K562 (cell line): Measurements from ENCODE around the gene ZNF107. TPM values are rescaled to one million over a fixed set of nuclear protein-coding genes. Genes with fewer than 3 reads are reported as not detected.

Source experiments
- ATAC-seq: fragments of 200-7000 bp; cut with Tn5 transposase; 3 replicates; pipeline ENCODE4 v1.9.1; 2020; ENCODE audit warnings: moderate library complexity
- BruUV-seq: library from RNA; stranded (reverse); fragments of 400-500 nt; replicated peaks from 2 replicates; lab custom pipeline; 2021; lab: Mats Ljungman, UMichigan
- CTCF ChIA-PET: fragments of 300-600 bp; formaldehyde crosslinking; extraction: SDS; loops from one replicate; lab custom pipeline; 2021; ENCODE audit warnings: low intra/inter-chr PET ratio; lab: Yijun Ruan, JAX
- POLR2A ChIA-PET: fragments of 300-600, 350-650 bp; sonication (Branson Sonifier 250); formaldehyde crosslinking; extraction: SDS; loops from one replicate; lab custom pipeline; 2021; ENCODE audit warnings: antibody characterized with exemption, inconsistent platforms; lab: Yijun Ruan, JAX
- DNase-seq, 4 experiments: peaks; one replicate each; pipeline versions ENCODE4 v3.0.0 to v3.0.0-alpha.2; 2011 to 2018; ENCODE audit warnings: low spot score in 3 of 4, mixed read lengths in 3 of 4; ENCODE audit errors: extremely low read depth in 1 of 4
- FAIRE-seq: peaks from 2 replicates; lab custom pipeline; 2011; peaks lifted over from hg19 to GRCh38; lab: Jason Lieb, UNC
- H2AFZ ChIP-seq: 2 replicates; pipeline ENCODE4 v1.6.0; 2011; ENCODE audit warnings: low read depth, low read length, control low read depth, inconsistent platforms
- H3K27ac ChIP-seq: fragments of 200-600 bp; 3 replicates; pipeline ENCODE4 v1.8.0; 2011; ENCODE audit warnings: low read depth, mild to moderate bottlenecking, control low read depth, inconsistent platforms, low read length, moderate library complexity, mixed read lengths; ENCODE audit errors: extremely low read depth
- H3K27me3 ChIP-seq, 2 experiments: fragments of 300-600 bp in 1 of 2; 2 replicates in 1 of 2; 3 replicates in 1 of 2; pipeline versions ENCODE4 v1.6.0 to v1.8.0; 2011; ENCODE audit warnings: inconsistent platforms in 2 of 2, low read length in 2 of 2, mild to moderate bottlenecking in 1 of 2, mixed read lengths in 1 of 2, moderate library complexity in 1 of 2; ENCODE audit not compliant: control insufficient read depth in 2 of 2, insufficient read depth in 2 of 2
- H3K36me3 ChIP-seq: fragments of 300-600 bp; 3 replicates; pipeline ENCODE4 v1.8.0; 2011; ENCODE audit warnings: mild to moderate bottlenecking, low read length, inconsistent platforms; ENCODE audit not compliant: control insufficient read depth, insufficient read depth
- H3K4me1 ChIP-seq, 2 experiments: fragments of 200-600 bp in 1 of 2; replicated peaks in 1 of 2; 2 replicates in 1 of 2; 3 replicates in 1 of 2; pipeline versions ENCODE4 v1.5.1 to v1.8.0; 2011; ENCODE audit warnings: inconsistent platforms in 2 of 2, low read length in 2 of 2, mild to moderate bottlenecking in 1 of 2, mixed read lengths in 1 of 2, moderate library complexity in 1 of 2; ENCODE audit not compliant: control insufficient read depth in 2 of 2, insufficient read depth in 2 of 2
- H3K4me2 ChIP-seq: 2 replicates; pipeline ENCODE4 v1.6.1; 2011; ENCODE audit warnings: low read length, control low read depth, inconsistent platforms, mixed read lengths; ENCODE audit not compliant: insufficient read depth
- H3K4me3 ChIP-seq: fragments of 200-600 bp; sonication (generic), shearing (Covaris generic); 2 replicates; pipeline ENCODE4 v1.5.1; 2016; ENCODE audit warnings: control low read depth, inconsistent platforms
- H3K79me2 ChIP-seq: fragments of 200-600 bp; 3 replicates; pipeline ENCODE4 v1.8.0; 2011; ENCODE audit warnings: low read length, inconsistent platforms; ENCODE audit not compliant: control insufficient read depth, insufficient read depth
- H3K9ac ChIP-seq, 2 experiments: 2 replicates each; pipeline versions ENCODE4 v1.6.0 to v1.6.1; 2011; ENCODE audit warnings: low read depth in 2 of 2, low read length in 2 of 2, control low read depth in 1 of 2, inconsistent platforms in 1 of 2, mild to moderate bottlenecking in 1 of 2, mixed read lengths in 1 of 2; ENCODE audit not compliant: insufficient read depth in 1 of 2
- H3K9me1 ChIP-seq: one replicate; pipeline ENCODE4 v1.6.0; 2011; ENCODE audit warnings: inconsistent platforms, mild to moderate bottlenecking, low read length, moderate library complexity; ENCODE audit not compliant: control insufficient read depth, insufficient read depth
- H3K9me3 ChIP-seq: replicated peaks from 2 replicates; pipeline ENCODE4 v1.5.1; 2011; ENCODE audit warnings: low read depth, low read length, inconsistent platforms; ENCODE audit not compliant: control insufficient read depth, insufficient read depth
- H4K20me1 ChIP-seq: replicated peaks from 2 replicates; pipeline ENCODE4 v1.6.1; 2011; ENCODE audit warnings: low read length, inconsistent platforms, mixed read lengths; ENCODE audit not compliant: control insufficient read depth, insufficient read depth
- CBX3 ChIP-seq, 2 experiments: IDR thresholded peaks; 1 replicate in 1 of 2; 2 replicates in 1 of 2; pipeline ENCODE4 v1.6.1; 2012; ENCODE audit warnings: inconsistent platforms in 2 of 2, low read length in 2 of 2, borderline replicate concordance in 1 of 2, control low read depth in 1 of 2
- CBX5 ChIP-seq: IDR thresholded peaks from 2 replicates; pipeline ENCODE4 v1.6.1; 2014; ENCODE audit warnings: low read depth, borderline replicate concordance
- TRIM28 ChIP-seq: fragments of 450-650 bp; IDR thresholded peaks from 2 replicates; pipeline ENCODE4 v1.6.1; 2017
- ZNF280A ChIP-seq: fragments of 450-650 bp; IDR thresholded peaks from 2 replicates; pipeline ENCODE4 v1.6.1; 2018; ENCODE audit warnings: mild to moderate bottlenecking, low read depth; ENCODE audit not compliant: partially characterized antibody
- ZNF551 ChIP-seq: fragments of 250-450 bp; sonication (Bioruptor Pico); IDR thresholded peaks from 2 replicates; pipeline ENCODE4 v1.5.0; 2021; ENCODE audit warnings: mild to moderate bottlenecking, moderate library complexity
- in situ Hi-C: fragments of 300-500 bp; cut with MboI; formaldehyde crosslinking; loops from 4 replicates; pipeline ENCODE4 v1.15.0; 2018; ENCODE audit warnings: inconsistent platforms, mixed read lengths
- intact Hi-C: fragments of 100-400 bp; cut with micrococcal nuclease; formaldehyde crosslinking; loops from 2 replicates; pipeline ENCODE4 v1.14.2; 2022
- polyA plus RNA-seq, 8 experiments: library from polyadenylated mRNA; depleted of rRNA in 4 of 8; stranded (reverse) in 5 of 8; unstranded in 3 of 8; fragments of >200 nt; fragmentation: Nextera tagmentation in 2 of 8; fragmentation: Illumina TruSeq in 1 of 8; extraction: Ambion mirVana in 2 of 8; extraction: Trizol in 1 of 8; gene quantifications; 2 replicates each; pipeline versions ENCODE4 v1.2.1 to v1.2.3, GENCODE V29; 2011 to 2014; ENCODE audit warnings: inconsistent platforms in 1 of 8, missing spikeins in 1 of 8
- total RNA-seq, 7 experiments: library from RNA; depleted of rRNA in 6 of 7; stranded (reverse); fragments of >200 nt in 6 of 7; fragmentation: Illumina TruSeq in 2 of 7; extraction: Trizol in 2 of 7; gene quantifications; 2 replicates each; pipeline versions ENCODE4 v1.2.1 to v1.2.3, GENCODE V29; 2011 to 2021; ENCODE audit warnings: low replicate concordance in 1 of 7
- TF ChIP-seq, protein P1 (sequence below): sonication (generic); formaldehyde crosslinking; IDR thresholded peaks from 2 replicates; pipeline ENCODE4 v1.8.1; 2023; ENCODE audit warnings: missing genetic modification reagents, mild to moderate bottlenecking, borderline replicate concordance

ZNF107 gene
- total and polyA plus RNA-seq, 9 of the 15 experiments (the other 6 are each of a cell fraction or from before 2014, with no cell fraction given) = 2.4 to 14.2 (median 7.9) TPM

- no peak for ATAC-seq
- POLR2A ChIA-PET = no interaction called here
- no TSS peak for BruUV-seq
- DNase-seq = no peak
- H2AFZ ChIP-seq = no peak overlapping the region
- no peaks in the 10 kb centered on the region for H3K9me1 ChIP-seq
- no peaks in the 10 kb centered on the region for H3K79me2 ChIP-seq
- no peaks in the 10 kb centered on the region for H3K36me3 ChIP-seq
- no peak overlapping the region for H3K4me3 ChIP-seq
- H3K9ac ChIP-seq = no peak overlapping the region
- no peak for FAIRE-seq
- H3K9me3 ChIP-seq = no peaks in the 10 kb centered on the region
- H4K20me1 ChIP-seq = no peaks in the 10 kb centered on the region
- H3K27ac ChIP-seq = no peak overlapping the region
- CTCF ChIA-PET = no interaction called here
- intact Hi-C loops (no loop called here), in situ Hi-C loops (no loop called here)
- H3K27me3 ChIP-seq = no peaks in the 10 kb centered on the region
- TF ChIP-seq ZNF551 (CRISPR knock-in tag) = no peak
- TF ChIP-seq ZNF280A = peak; percentile 59
- TF ChIP-seq TRIM28 = peak; percentile 35; the same call in 1 of the 2 replicates
- TF ChIP-seq CBX5 = 0 out of 2 replicates have a peak, but pooled peaks have one; percentile 36
- TF ChIP-seq CBX3 (IDR thresholded peaks at IDR 0.05; ENCODE audit: borderline replicate concordance in 1 of 2, low read length in 2 of 2) = peak in 1 of 2 experiments; percentile 26; a peak in 1 of 3 replicates
- TF ChIP-seq, protein P1, sequence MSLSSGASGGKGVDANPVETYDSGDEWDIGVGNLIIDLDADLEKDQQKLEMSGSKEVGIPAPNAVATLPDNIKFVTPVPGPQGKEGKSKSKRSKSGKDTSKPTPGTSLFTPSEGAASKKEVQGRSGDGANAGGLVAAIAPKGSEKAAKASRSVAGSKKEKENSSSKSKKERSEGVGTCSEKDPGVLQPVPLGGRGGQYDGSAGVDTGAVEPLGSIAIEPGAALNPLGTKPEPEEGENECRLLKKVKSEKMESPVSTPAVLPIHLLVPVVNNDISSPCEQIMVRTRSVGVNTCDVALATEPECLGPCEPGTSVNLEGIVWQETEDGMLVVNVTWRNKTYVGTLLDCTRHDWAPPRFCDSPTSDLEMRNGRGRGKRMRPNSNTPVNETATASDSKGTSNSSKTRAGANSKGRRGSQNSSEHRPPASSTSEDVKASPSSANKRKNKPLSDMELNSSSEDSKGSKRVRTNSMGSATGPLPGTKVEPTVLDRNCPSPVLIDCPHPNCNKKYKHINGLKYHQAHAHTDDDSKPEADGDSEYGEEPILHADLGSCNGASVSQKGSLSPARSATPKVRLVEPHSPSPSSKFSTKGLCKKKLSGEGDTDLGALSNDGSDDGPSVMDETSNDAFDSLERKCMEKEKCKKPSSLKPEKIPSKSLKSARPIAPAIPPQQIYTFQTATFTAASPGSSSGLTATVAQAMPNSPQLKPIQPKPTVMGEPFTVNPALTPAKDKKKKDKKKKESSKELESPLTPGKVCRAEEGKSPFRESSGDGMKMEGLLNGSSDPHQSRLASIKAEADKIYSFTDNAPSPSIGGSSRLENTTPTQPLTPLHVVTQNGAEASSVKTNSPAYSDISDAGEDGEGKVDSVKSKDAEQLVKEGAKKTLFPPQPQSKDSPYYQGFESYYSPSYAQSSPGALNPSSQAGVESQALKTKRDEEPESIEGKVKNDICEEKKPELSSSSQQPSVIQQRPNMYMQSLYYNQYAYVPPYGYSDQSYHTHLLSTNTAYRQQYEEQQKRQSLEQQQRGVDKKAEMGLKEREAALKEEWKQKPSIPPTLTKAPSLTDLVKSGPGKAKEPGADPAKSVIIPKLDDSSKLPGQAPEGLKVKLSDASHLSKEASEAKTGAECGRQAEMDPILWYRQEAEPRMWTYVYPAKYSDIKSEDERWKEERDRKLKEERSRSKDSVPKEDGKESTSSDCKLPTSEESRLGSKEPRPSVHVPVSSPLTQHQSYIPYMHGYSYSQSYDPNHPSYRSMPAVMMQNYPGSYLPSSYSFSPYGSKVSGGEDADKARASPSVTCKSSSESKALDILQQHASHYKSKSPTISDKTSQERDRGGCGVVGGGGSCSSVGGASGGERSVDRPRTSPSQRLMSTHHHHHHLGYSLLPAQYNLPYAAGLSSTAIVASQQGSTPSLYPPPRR (CRISPR knock-in tag) = no peak
- no peaks in the 10 kb centered on the region for H3K4me1 ChIP-seq
- H3K4me2 ChIP-seq = no peak overlapping the region
Measured at GRCh38 chr7:64747802-64748201, 81.9 kb downstream of the ZNF107 start.
